ENCODE data around the gene NUBPL.

Gene NUBPL

DNA sequence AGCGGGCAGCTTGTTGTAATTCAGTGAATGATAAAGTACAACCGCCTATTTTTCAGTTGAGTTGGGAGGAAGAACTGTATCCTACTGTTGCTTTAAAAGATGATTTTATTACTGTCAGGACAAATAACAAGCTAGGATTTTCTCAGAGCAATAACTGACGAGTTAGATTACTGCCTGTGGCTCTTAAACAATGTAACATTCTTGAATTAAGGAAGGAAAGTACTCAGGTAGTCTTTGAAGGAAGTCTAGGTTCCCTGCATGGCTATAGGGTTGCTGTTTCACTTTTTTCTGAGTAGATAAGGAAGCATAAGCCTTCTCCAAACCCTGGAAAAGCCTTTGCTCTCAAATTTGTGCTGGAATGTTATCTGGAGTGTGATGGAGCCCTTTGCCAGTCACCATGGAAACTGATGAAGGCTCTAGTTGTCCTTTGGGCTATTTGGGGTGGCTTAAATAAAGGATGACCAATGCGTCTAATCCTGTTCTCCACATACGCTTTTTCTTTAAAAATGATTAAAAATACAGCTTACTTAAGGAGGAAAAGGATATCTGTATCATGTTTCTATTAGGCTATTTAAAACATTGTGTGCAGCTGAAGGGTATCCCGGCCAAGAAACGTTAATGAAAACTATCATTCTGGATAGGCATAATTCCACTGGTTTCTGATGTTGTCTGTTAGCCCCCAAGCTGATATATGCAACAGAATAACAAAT lies 17.7 kb downstream of the NUBPL start:
- no peaks in the 10 kb centered on the region for H3K4me1 ChIP-seq (ENCODE audit: control insufficient read depth, insufficient read depth, low read length)
- H3K27me3 ChIP-seq (ENCODE audit: control insufficient read depth, insufficient read depth, low read length) = no peaks in the 10 kb centered on the region
- H3K9me3 ChIP-seq (replicated peaks; ENCODE audit: low read length) = no peaks in the 10 kb centered on the region
- H3K9ac ChIP-seq (ENCODE audit: low read depth, low read length) = no peak overlapping the region
- no peak overlapping the region for H3K4me3 ChIP-seq (ENCODE audit: low read length)
- no peaks in the 10 kb centered on the region for H3K36me3 ChIP-seq (ENCODE audit: insufficient read depth, low read length)
- H3K4me2 ChIP-seq (ENCODE audit: low read length) = no peak overlapping the region

DNA sequence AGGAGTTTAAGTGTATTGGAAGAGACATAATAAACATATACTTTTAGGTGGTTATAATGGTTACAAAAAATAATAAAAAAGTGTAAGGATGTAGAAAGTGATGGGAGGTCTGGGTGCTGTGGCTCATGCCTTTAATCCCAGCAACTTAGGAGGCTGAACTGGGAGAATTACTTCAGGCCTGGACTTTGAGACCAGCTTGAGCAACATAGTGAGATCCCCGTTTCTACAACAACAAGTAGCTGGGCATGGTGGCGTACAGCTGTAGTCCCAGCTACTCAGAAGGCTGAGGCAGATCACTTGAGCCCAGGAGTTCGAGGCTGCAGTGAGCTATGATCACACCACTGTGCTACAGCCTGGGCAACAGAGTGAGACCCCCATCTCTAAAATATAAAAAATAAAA lies 19.0 kb downstream of the NUBPL start:
- no peaks in the 10 kb centered on the region for H3K4me1 ChIP-seq (ENCODE audit: control insufficient read depth, insufficient read depth, low read length)
- H3K4me2 ChIP-seq (ENCODE audit: low read length) = no peak overlapping the region
- no peak overlapping the region for H3K4me3 ChIP-seq (ENCODE audit: low read length)
- no peaks in the 10 kb centered on the region for H3K27me3 ChIP-seq (ENCODE audit: control insufficient read depth, insufficient read depth, low read length)
- no peaks in the 10 kb centered on the region for H3K36me3 ChIP-seq (ENCODE audit: insufficient read depth, low read length)
- no peaks in the 10 kb centered on the region for H3K9me3 ChIP-seq (replicated peaks; ENCODE audit: low read length)
- no peak overlapping the region for H3K9ac ChIP-seq (ENCODE audit: low read depth, low read length)

GRCh38 chr14:31582286-31582691 lies 21.1 kb downstream of the NUBPL start:
- Histone ChIP-seq H3K9me3 (replicated peaks; ENCODE audit: low read length) (no peaks in the 10 kb centered on the region), H3K27me3 (ENCODE audit: control insufficient read depth, insufficient read depth, low read length) (no peaks in the 10 kb centered on the region), H3K4me1 (ENCODE audit: control insufficient read depth, insufficient read depth, low read length) (no peaks in the 10 kb centered on the region), H3K4me2 (ENCODE audit: low read length) (no peak overlapping the region), H3K36me3 (ENCODE audit: insufficient read depth, low read length) (no peaks in the 10 kb centered on the region), H3K9ac (ENCODE audit: low read depth, low read length) (no peak overlapping the region), H3K4me3 (ENCODE audit: low read length) (no peak overlapping the region)

DNA sequence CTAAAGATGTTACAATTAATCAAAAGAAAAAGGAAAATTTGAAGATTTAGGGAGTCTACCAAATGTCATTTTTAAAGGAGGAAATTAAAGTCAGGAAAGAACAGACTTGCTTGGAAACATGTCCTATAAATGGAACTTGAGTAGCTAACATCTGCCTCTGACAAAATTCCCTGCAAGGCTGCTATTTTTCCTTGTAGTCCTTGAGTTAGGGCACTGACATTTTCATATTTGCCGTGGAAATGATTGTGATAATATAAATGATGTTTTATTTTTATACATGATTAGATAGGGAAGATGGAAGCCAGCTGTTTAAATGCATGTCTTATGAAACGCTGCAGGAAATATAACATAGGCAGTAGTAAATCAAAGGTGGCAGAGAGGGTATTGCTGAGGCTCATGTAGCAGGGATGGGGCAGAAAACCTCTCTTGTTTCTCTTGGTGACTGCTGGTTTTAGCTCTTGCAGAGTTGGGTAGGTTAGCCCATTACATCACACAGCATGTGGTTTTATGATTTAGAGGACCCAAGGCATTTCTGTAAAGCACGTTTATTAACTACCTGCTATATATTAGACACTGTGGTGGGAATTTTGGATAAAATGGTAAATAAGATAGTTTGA lies 21.7 kb downstream of the NUBPL start:
- H3K27me3 ChIP-seq (ENCODE audit: control insufficient read depth, insufficient read depth, low read length) = no peaks in the 10 kb centered on the region
- H3K4me1 ChIP-seq (ENCODE audit: control insufficient read depth, insufficient read depth, low read length) = no peaks in the 10 kb centered on the region
- H3K36me3 ChIP-seq (ENCODE audit: insufficient read depth, low read length) = no peaks in the 10 kb centered on the region
- H3K9me3 ChIP-seq (replicated peaks; ENCODE audit: low read length) = no peaks in the 10 kb centered on the region
- H3K4me2 ChIP-seq (ENCODE audit: low read length) = no peak overlapping the region
- H3K9ac ChIP-seq (ENCODE audit: low read depth, low read length) = no peak overlapping the region
- no peak overlapping the region for H3K4me3 ChIP-seq (ENCODE audit: low read length)

DNA sequence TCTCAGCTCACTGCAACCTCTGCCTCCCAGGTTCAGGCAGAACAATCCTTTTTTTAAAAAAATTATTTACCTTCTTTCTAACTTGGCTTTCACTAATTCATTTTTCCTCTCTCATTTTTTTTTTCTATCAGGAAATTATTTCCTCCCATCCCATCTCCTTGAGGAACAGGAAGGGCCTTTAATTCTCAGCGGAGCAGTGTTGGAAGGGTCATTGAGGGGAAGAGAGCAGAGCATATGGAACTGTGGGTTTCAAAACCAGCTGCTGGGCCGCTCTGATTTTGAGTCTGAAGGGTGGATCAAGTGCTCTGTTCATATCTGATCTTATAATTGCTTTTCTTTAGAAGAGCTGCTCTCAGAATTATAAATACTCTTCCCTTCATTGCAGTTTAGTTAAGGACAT lies 29.0 kb downstream of the NUBPL start:
- no peaks in the 10 kb centered on the region for H3K36me3 ChIP-seq (ENCODE audit: insufficient read depth, low read length)
- H3K4me1 ChIP-seq (ENCODE audit: control insufficient read depth, insufficient read depth, low read length) = no peaks in the 10 kb centered on the region
- no peak overlapping the region for H3K4me3 ChIP-seq (ENCODE audit: low read length)
- no peak overlapping the region for H3K9ac ChIP-seq (ENCODE audit: low read depth, low read length)
- H3K9me3 ChIP-seq (replicated peaks; ENCODE audit: low read length) = no peaks in the 10 kb centered on the region
- H3K27me3 ChIP-seq (ENCODE audit: control insufficient read depth, insufficient read depth, low read length) = no peaks in the 10 kb centered on the region
- no peak overlapping the region for H3K4me2 ChIP-seq (ENCODE audit: low read length)

- Histone ChIP-seq H3K4me2 (ENCODE audit: low read length) (no peak overlapping the region), H3K36me3 (ENCODE audit: insufficient read depth, low read length) (no peaks in the 10 kb centered on the region), H3K4me3 (ENCODE audit: low read length) (no peak overlapping the region), H3K4me1 (ENCODE audit: control insufficient read depth, insufficient read depth, low read length) (no peaks in the 10 kb centered on the region), H3K27me3 (ENCODE audit: control insufficient read depth, insufficient read depth, low read length) (no peaks in the 10 kb centered on the region), H3K9ac (ENCODE audit: low read depth, low read length) (no peak overlapping the region), H3K9me3 (replicated peaks; ENCODE audit: low read length) (no peaks in the 10 kb centered on the region)
These were observed 30.9 kb downstream of the NUBPL start for GRCh38 chr14:31592122-31592521.

DNA sequence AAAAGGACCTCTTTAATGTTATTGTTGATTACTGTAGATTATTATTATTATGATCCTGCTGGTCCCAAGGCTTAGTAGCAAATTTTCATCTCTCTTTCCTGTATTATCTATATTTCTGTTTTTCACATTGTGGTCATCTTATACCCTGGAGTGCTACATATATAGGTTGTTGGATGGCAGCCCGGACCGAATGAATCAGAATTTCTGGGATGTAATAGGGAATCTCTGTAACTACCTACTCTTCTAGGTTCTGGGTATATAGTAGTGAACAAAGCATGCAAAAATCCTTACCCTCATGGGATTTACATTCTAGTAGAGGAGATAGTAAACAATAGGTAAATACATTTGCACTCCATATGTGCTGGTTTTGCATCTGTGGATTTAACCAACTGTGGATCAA lies 31.4 kb downstream of the NUBPL start:
- no peaks in the 10 kb centered on the region for H3K27me3 ChIP-seq (ENCODE audit: control insufficient read depth, insufficient read depth, low read length)
- H3K4me1 ChIP-seq (ENCODE audit: control insufficient read depth, insufficient read depth, low read length) = no peaks in the 10 kb centered on the region
- H3K4me2 ChIP-seq (ENCODE audit: low read length) = no peak overlapping the region
- no peak overlapping the region for H3K9ac ChIP-seq (ENCODE audit: low read depth, low read length)
- no peaks in the 10 kb centered on the region for H3K36me3 ChIP-seq (ENCODE audit: insufficient read depth, low read length)
- no peak overlapping the region for H3K4me3 ChIP-seq (ENCODE audit: low read length)
- H3K9me3 ChIP-seq (replicated peaks; ENCODE audit: low read length) = no peaks in the 10 kb centered on the region

DNA sequence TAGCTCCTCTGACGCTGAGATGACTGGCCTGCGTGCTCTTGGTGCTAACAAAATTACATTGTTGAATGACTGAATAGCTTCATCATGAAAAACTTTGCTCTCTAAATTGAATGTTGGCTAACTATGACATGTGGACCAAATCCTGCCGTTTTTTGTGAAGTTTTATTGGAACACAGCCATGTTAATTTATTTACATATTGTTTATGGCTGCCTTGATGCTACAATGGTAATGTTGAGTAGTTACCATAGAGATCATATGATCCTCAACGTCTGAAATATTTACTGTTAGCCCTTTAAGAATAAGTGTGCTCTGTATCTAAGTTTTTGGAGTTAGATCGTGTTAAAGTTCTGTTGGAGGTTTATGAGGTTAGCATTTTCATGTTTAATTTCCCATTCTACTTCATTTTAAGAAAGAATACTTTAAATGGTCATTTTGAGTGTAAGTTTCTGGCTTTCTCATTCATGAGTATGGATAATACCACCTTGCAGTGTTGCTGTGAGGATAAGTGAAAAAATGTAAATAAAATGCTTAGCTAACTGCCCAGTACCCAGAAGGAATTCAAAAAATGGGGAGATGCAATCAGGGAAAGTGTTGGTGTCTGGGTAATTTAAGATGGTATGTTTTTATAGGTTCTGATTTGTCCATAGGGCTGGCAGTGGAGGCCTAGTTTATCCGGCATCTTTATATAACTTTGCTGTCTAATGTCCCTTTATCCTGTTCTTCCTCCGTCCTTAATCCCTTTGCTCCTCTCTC lies 35.3 kb downstream of the NUBPL start:
- H3K4me2 ChIP-seq (ENCODE audit: low read length) = no peak overlapping the region

DNA sequence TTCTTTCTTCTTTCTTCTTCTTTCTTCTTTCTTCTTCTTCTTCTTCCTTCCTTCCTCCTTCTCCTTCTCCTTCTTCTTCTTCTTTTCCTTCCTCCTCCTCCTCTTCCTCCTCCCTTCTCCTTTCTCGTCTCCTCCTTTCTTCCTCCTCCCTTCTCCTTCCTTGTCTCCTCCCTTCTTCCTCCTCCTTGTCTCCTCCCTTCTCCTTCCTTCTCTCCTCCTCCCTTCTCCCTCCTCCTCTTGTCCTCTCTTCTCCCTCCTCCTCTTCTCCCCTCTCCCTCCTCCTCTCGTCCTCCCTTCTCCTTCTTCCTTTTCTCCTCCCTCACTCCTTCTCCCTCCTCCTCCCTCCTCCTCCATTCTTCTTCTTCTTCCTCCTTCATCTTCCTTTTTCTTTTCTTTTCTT lies 44.5 kb downstream of the NUBPL start:
- H3K27me3 ChIP-seq (ENCODE audit: control insufficient read depth, insufficient read depth, low read length) = no peaks in the 10 kb centered on the region
- H3K4me2 ChIP-seq (ENCODE audit: low read length) = no peak overlapping the region
- no peaks in the 10 kb centered on the region for H3K36me3 ChIP-seq (ENCODE audit: insufficient read depth, low read length)
- H3K4me3 ChIP-seq (ENCODE audit: low read length) = no peak overlapping the region
- no peaks in the 10 kb centered on the region for H3K9me3 ChIP-seq (replicated peaks; ENCODE audit: low read length)
- H3K9ac ChIP-seq (ENCODE audit: low read depth, low read length) = no peak overlapping the region
- H3K4me1 ChIP-seq (ENCODE audit: control insufficient read depth, insufficient read depth, low read length) = no peaks in the 10 kb centered on the region

More for the DNA sequence above, 35.3 kb downstream of the NUBPL start:
- Histone ChIP-seq H3K9me3 (replicated peaks; ENCODE audit: low read length) (no peaks in the 10 kb centered on the region), H3K4me1 (ENCODE audit: control insufficient read depth, insufficient read depth, low read length) (no peaks in the 10 kb centered on the region), H3K27me3 (ENCODE audit: control insufficient read depth, insufficient read depth, low read length) (no peaks in the 10 kb centered on the region), H3K36me3 (ENCODE audit: insufficient read depth, low read length) (no peaks in the 10 kb centered on the region), H3K4me3 (ENCODE audit: low read length) (no peak overlapping the region), H3K9ac (ENCODE audit: low read depth, low read length) (no peak overlapping the region)

GRCh38 chr14:31611778-31612433 lies 50.7 kb downstream of the NUBPL start:
- Histone ChIP-seq H3K4me2 (ENCODE audit: low read length) (no peak overlapping the region), H3K4me3 (ENCODE audit: low read length) (no peak overlapping the region), H3K9me3 (replicated peaks; ENCODE audit: low read length) (no peaks in the 10 kb centered on the region), H3K27me3 (ENCODE audit: control insufficient read depth, insufficient read depth, low read length) (no peaks in the 10 kb centered on the region), H3K4me1 (ENCODE audit: control insufficient read depth, insufficient read depth, low read length) (no peaks in the 10 kb centered on the region), H3K9ac (ENCODE audit: low read depth, low read length) (no peak overlapping the region), H3K36me3 (ENCODE audit: insufficient read depth, low read length) (no peaks in the 10 kb centered on the region)

DNA sequence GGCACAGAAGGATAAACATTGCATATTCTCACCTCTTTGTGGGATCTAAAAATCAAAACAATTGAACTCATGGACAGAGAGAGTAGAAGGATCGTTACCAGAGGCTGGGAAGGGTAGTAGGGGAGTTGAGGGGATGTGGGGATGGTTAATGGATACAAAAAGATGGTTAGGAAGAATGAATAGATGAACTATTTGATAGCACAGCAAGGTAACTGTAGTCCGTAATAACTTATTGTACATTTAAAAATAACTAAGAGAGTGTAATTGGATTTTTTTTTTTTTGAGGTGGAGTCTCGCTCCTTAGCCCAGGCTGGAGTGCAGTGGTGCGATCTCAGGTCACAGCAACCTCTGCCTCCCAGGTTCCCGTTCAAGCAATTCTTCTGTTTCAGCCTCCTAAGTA lies 52.0 kb downstream of the NUBPL start:
- Histone ChIP-seq H3K27me3 (ENCODE audit: control insufficient read depth, insufficient read depth, low read length) (no peaks in the 10 kb centered on the region), H3K9me3 (replicated peaks; ENCODE audit: low read length) (no peaks in the 10 kb centered on the region), H3K36me3 (ENCODE audit: insufficient read depth, low read length) (no peaks in the 10 kb centered on the region), H3K9ac (ENCODE audit: low read depth, low read length) (no peak overlapping the region), H3K4me1 (ENCODE audit: control insufficient read depth, insufficient read depth, low read length) (no peaks in the 10 kb centered on the region), H3K4me3 (ENCODE audit: low read length) (no peak overlapping the region), H3K4me2 (ENCODE audit: low read length) (no peak overlapping the region)

All from skeletal muscle satellite cell (primary cell).